HG02678 (cell line): ENCODE measurements around the gene CETP.
"Not testable (repeated sequence)": the region's sequence is repeated elsewhere in the genome, so short reads cannot be mapped to it uniquely, and the experiment has no call there.

Source experiments
- ATAC-seq: cut with Tn5 transposase; IDR thresholded peaks from one replicate; pipeline ENCODE4 v1.9.1; 2021; ENCODE audit warnings: mild to moderate bottlenecking, moderate library complexity; ENCODE audit not compliant: unreplicated experiment

CETP gene

DNA sequence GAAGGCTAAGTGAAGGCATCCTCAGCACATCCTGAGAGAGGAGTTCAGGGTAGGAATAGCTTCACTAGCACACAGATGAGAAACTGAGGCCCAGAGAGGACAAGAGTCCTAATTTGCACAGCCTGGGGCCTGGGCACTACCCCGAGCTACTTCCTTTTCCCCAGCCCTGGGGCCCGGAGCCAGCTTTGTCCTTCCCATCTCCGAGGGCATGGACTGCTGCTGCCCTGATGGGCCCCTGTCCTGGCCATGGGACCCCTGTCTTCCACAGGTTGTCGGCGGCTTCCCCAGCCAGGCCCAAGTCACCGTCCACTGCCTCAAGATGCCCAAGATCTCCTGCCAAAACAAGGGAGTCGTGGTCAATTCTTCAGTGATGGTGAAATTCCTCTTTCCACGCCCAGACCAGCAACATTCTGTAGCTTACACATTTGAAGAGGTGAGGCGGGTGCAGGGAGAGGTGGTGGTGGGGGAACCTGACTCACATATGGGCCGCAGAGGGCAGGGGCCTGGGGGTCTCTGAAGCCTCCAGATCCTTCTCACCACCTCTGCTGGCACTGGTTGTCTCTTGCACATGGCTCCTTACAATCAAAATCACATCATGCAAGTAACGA lies 16.2 kb downstream of the CETP start:
- ATAC-seq: no peak

- ATAC-seq: no peak
Measured at GRCh38 chr16:56980201-56980535, 18.4 kb downstream of the CETP start.

GRCh38 chr16:56980792-56981724 lies 19.3 kb downstream of the CETP start:
- ATAC-seq: peak; percentile 45

GRCh38 chr16:56981729-56982271 lies 20.1 kb downstream of the CETP start:
- no peak for ATAC-seq

DNA sequence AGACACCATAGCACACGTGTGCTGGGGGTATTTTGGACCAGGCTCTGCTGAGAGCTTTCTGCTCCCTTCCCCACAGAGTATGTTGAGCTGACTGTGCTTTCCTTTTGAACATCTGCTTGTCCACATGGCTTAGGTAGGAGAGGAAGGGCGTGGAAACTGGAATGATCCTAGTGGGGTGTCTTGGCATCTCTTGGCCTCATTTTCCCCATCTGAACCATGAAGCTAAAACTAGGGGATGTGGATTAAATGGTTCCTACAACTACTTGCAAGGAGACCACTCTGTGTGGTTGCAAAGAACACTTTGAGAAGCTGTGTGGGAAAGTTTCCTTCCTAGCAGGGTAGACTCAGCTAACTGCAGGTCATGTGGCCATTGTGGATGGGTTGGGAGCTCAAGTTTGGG lies 20.9 kb downstream of the CETP start:
- no peak for ATAC-seq

- ATAC-seq: no peak
Measured at GRCh38 chr16:56983211-56983751, 21.5 kb downstream of the CETP start.

- no peak for ATAC-seq
Measured at GRCh38 chr16:56984639-56985038, 22.9 kb downstream of the CETP start.

- no peak for ATAC-seq
Measured at GRCh38 chr16:56985288-56985961, 23.7 kb downstream of the CETP start.

- no peak for ATAC-seq
Measured at GRCh38 chr16:56985962-56986360, 24.2 kb downstream of the CETP start.

DNA sequence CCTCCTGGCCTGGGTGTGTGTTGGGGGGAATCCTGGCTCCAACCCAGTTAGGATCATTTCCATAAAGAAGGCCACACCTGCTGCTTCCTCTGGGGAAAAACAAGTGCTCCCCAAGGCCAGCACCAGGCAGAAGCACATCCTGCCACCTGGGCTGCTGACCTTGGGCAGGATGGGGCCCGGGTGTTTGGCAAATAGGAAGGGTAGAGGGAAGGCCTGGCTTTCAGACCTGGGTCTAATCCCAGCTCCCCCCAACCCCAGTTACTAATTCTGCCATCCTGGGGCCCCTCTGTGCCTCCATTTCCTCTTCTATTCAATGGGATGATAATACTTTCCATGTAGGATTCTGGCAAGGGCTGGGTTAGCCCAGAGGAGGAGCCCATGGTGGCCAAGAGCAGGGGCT lies 24.6 kb downstream of the CETP start:
- no peak for ATAC-seq

DNA sequence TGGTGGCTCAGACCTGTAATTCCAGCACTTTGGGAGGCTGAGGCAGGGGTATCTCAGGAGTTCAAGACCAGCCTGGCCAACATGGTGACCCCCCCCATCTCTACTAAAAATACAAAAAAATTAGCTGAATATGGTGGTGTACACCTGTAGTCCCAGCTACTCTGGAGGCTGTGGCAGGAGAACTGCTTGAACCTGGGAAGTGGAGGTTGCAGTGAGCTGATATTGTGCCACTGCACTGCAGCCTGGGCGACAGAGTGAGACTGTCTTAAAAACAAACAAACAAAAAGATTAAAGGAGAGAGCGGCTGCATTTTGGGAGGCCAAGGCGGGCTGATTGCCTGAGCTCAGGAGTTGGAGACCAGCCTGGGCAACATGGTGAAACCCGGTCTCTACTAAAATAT lies 25.2 kb downstream of the CETP start:
- not testable (repeated sequence) for ATAC-seq

DNA sequence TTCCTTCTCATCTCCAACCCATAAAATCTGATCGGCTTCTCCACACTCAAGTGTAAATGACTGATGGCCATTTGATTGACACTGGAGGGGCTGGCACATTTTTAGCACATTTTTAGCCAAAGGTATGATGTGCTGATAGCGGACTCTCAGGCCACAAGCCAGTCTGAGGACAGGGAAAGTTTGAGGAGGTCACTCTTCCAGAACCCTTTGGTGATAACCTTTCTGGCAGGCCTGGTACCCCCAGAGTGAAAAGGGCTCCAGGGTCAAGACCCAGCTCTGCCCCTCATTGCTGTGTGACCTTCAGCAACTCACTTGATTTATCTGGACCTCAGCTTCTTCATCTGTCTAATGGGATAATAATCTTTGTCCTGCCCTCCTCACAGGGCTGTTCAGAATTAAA lies 25.9 kb downstream of the CETP start:
- ATAC-seq: no peak

GRCh38 chr16:56988161-56988947 lies 26.6 kb downstream of the CETP start:
- ATAC-seq: no peak

- peak; percentile 76 for ATAC-seq
Measured at GRCh38 chr16:56988948-56989945, 27.5 kb downstream of the CETP start, which contains the start of gene NLRC5. Gene NLRC5, plus strand, starts transcription at chr16:56989557. Its CDS starts 31,156 bp downstream, at chr16:57020713.

GRCh38 chr16:56989988-56990387 lies 28.2 kb downstream of the CETP start:
- ATAC-seq: no peak

GRCh38 chr16:56990407-56991286 lies 28.9 kb downstream of the CETP start:
- ATAC-seq: no peak

GRCh38 chr16:56992431-56992830 lies 30.7 kb downstream of the CETP start:
- not testable (repeated sequence) for ATAC-seq

DNA sequence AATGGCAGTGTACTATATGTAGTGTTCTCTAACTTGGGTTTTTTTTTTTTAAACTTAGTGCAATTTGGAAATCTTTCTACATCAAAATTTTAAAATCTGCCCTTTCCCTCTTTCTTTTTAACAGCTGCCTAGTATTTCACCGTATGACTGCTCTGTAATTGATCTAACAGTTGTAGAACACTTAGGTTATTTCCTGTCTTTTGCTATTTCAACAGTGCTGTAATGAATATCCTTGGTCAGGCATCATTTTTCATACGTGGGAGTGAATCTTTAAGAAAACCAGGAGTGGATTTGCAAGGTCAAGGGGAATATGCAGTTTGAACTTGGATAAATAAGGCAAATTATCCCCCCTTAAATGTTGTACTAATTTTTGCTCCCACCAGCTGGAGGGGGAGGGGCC lies 31.5 kb downstream of the CETP start:
- ATAC-seq: no peak
